Gastrocnemius medialis (tissue), 4 donors: ENCODE data around the gene SPOCD1. TPM values are rescaled to one million over a fixed set of nuclear protein-coding genes. Genes with fewer than 3 reads are reported as not detected.

Source experiments
- ATAC-seq, 2 donors: fragments of 150-250 bp; one replicate each; pipeline ENCODE4 v1.9.1; 2016
- DNase-seq, 2 donors: peaks; one replicate each; pipeline ENCODE4 v3.0.0-alpha.2; 2019
- H3K27ac ChIP-seq, 4 donors: fragments of 200-600 bp; sonication (generic); 1 replicate in 1 of 4; 2 replicates in 3 of 4; pipeline ENCODE4 v1.5.1; 2016 to 2018; ENCODE audit warnings: mild to moderate bottlenecking in 2 of 4, moderate library complexity in 1 of 4
- H3K27me3 ChIP-seq, 3 donors: fragments of 200-600 bp; sonication (generic) in 2 of 3; 1 replicate in 1 of 3; 2 replicates in 2 of 3; pipeline versions ENCODE4 v1.5.1 to v1.6.0; 2016 to 2019; ENCODE audit warnings: mild to moderate bottlenecking in 1 of 3, moderate library complexity in 1 of 3
- H3K36me3 ChIP-seq, 2 donors: fragments of 200-600 bp; sonication (generic) in 1 of 2; one replicate each; pipeline ENCODE4 v1.5.1; 2017 to 2018
- H3K4me1 ChIP-seq, 2 donors: fragments of 200-600 bp; sonication (generic) in 1 of 2; one replicate each; pipeline ENCODE4 v1.5.1; 2016 to 2017; ENCODE audit warnings: mild to moderate bottlenecking in 2 of 2
- H3K4me3 ChIP-seq, 4 donors: fragments of 200-600 bp; sonication (generic) in 3 of 4; 1 replicate in 1 of 4; 2 replicates in 3 of 4; pipeline ENCODE4 v1.5.1; 2016 to 2019; ENCODE audit warnings: mild to moderate bottlenecking in 2 of 4
- H3K9me3 ChIP-seq, 3 donors: fragments of 200-600 bp; sonication (generic) in 2 of 3; 1 replicate in 1 of 3; 2 replicates in 2 of 3; pipeline ENCODE4 v1.5.1; 2016 to 2019
- POLR2A ChIP-seq, 2 donors: fragments of 450-650 bp; IDR thresholded peaks; one replicate each; pipeline ENCODE4 v1.6.1; 2017; ENCODE audit warnings: antibody characterized with exemption in 2 of 2, mild to moderate bottlenecking in 2 of 2, moderate library complexity in 2 of 2
- in situ Hi-C, 4 donors: fragments of 200-750 bp; cut with MboI; loops; one replicate each; pipeline versions ENCODE4 v1.15.0 to v1.8.0; 2017; ENCODE audit warnings: low sequenced_read_pairs in 4 of 4
- intact Hi-C: fragments of 100-400 bp; cut with DNase I; formaldehyde crosslinking; loops from one replicate; pipeline ENCODE4 v1.15.1; 2023; ENCODE audit warnings: low total_unique reads
- total RNA-seq, 4 donors: library from RNA; depleted of rRNA; stranded (reverse); fragments of >200 nt; gene quantifications; one replicate each; pipeline versions ENCODE4 v1.1.0 to v1.2.3, GENCODE V29; 2016
- TF ChIP-seq, protein P1 (sequence below), 5 experiments: fragments of 450-650 bp in 3 of 5; fragments of 200-600 bp in 2 of 5; sonication (generic) in 2 of 5; IDR thresholded peaks in 4 of 5; conservative IDR thresholded peaks in 1 of 5; 1 replicate in 4 of 5; 2 replicates in 1 of 5; pipeline ENCODE4 v1.5.1; 2016 to 2019; ENCODE audit warnings: antibody characterized with exemption in 5 of 5, mild to moderate bottlenecking in 3 of 5, moderate library complexity in 3 of 5

Gene SPOCD1
- total RNA-seq, 4 donors from 2014 or later = not detected

DNA sequence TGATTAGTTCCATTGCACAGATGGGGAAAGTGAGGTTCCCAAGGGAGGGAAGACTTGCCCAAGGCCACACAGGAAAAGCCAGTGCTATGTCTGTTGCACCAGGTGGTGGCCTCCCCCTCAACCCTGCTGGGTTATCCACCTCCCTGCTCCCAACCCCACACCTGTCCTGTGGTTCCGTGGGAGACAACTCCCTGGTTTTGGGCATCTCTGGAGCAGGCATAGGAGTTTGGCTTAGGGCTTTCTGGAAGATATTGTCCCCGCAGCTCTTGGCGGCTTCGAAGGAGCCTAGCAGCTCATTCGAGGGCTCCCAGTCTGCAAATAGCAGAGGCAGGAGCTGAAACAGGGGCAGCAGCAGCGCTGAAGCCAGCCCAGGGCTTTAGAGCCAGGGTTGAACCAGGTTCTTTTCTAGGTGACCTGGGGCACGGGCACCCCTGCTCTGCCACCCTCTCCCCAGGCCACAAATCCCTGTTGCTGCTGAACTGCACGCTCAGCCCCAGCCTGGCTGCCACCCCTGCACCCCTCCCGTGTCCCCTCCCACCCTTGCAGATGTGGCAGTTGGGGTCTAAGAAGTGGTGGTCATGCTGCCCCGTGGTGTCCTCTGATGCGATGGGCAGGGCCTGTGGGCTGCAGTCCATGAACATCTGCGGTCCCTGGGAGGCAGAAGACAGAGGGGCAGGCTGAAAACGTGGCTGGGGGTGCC, 22.1 kb downstream of the SPOCD1 start:
- TF ChIP-seq, protein P1, sequence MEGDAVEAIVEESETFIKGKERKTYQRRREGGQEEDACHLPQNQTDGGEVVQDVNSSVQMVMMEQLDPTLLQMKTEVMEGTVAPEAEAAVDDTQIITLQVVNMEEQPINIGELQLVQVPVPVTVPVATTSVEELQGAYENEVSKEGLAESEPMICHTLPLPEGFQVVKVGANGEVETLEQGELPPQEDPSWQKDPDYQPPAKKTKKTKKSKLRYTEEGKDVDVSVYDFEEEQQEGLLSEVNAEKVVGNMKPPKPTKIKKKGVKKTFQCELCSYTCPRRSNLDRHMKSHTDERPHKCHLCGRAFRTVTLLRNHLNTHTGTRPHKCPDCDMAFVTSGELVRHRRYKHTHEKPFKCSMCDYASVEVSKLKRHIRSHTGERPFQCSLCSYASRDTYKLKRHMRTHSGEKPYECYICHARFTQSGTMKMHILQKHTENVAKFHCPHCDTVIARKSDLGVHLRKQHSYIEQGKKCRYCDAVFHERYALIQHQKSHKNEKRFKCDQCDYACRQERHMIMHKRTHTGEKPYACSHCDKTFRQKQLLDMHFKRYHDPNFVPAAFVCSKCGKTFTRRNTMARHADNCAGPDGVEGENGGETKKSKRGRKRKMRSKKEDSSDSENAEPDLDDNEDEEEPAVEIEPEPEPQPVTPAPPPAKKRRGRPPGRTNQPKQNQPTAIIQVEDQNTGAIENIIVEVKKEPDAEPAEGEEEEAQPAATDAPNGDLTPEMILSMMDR (IDR thresholded peaks at IDR 0.05 in 4 of 5, conservative IDR thresholded peaks at IDR 0.05 in 1 of 5) = no peak
- no peak for TF ChIP-seq POLR2A (IDR thresholded peaks at IDR 0.05)
- Histone ChIP-seq H3K9me3 (no peaks in the 10 kb centered on the region), H3K36me3 (no peaks in the 10 kb centered on the region), H3K27me3 (peaks cover 6 to 20% (median 8%) of the 10 kb centered on the region in 3 donors), H3K4me3 (no peak overlapping the region), H3K4me1 (peaks cover 2 to 6% of the 10 kb centered on the region in 2 donors), H3K27ac (no peak overlapping the region)
- intact Hi-C loops (no loop called here), in situ Hi-C loops (loop anchor here in 2 of 4 donors (25.0 kb wide), 1 partner anchor 231 kb away; no protein-coding TSS in a partner anchor)
- no peak for ATAC-seq
- DNase-seq = no peak

DNA sequence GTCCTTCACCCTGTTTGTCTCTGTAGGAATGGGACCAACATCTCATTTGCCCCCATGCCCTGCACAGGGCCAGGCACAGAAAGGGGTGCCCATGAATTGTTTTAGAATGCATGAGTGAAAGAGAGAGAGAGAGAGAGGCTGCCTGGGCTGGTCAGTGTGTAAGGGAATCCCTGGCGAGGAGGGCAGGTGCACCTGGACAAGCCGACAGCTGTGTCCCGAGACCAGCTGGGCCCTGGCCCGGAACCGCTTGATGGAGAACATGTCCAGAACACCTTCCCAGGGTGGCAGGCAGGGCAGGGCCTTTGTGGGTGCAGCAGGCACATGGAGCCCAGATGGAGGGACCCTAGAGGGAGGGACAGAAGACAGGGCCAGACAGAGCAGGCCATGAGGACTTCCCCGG, 22.7 kb downstream of the SPOCD1 start:
- no peak for ATAC-seq
- intact Hi-C loops = no loop called here
- peaks cover 2 to 8% of the 10 kb centered on the region in 2 donors for H3K4me1 ChIP-seq
- no peak overlapping the region for H3K27ac ChIP-seq
- peaks cover 5 to 16% (median 8%) of the 10 kb centered on the region in 3 donors for H3K27me3 ChIP-seq
- no peaks in the 10 kb centered on the region for H3K36me3 ChIP-seq
- TF ChIP-seq POLR2A (IDR thresholded peaks at IDR 0.05) = no peak
- TF ChIP-seq, protein P1 (IDR thresholded peaks at IDR 0.05 in 4 of 5, conservative IDR thresholded peaks at IDR 0.05 in 1 of 5) = no peak
- DNase-seq = no peak
- in situ Hi-C loops = loop anchor here in 2 of 4 donors (25.0 kb wide), 1 partner anchor 231 kb away; no protein-coding TSS in a partner anchor
- no peak overlapping the region for H3K4me3 ChIP-seq
- no peaks in the 10 kb centered on the region for H3K9me3 ChIP-seq

DNA sequence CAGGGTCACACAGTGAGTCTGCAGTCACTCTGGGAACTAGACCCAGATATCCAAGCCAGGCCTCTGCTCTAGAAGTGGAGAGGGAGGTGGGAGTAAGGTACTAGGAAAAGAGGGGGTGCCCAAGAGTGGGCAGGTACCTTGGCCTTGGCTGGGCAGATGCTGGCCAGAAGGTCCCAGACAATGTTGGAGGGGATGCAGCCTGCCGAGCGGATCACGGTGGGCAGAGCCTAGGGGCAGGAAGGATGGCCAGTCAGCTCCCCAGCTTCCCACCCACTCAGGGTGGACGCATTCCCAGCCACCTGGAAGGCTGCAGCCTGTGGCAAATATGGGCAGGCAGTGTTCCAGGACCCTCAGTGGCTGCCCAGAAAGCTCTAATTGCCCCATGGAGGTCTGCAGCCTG, 23.3 kb downstream of the SPOCD1 start:
- H3K36me3 ChIP-seq = no peaks in the 10 kb centered on the region
- no peak overlapping the region for H3K27ac ChIP-seq
- no peak overlapping the region for H3K4me3 ChIP-seq
- peaks cover 2 to 8% of the 10 kb centered on the region in 2 donors for H3K4me1 ChIP-seq
- peaks cover 4 to 11% (median 8%) of the 10 kb centered on the region in 3 donors for H3K27me3 ChIP-seq
- no peak for ATAC-seq
- TF ChIP-seq, protein P1 (IDR thresholded peaks at IDR 0.05 in 4 of 5, conservative IDR thresholded peaks at IDR 0.05 in 1 of 5) = no peak
- no peak for TF ChIP-seq POLR2A (IDR thresholded peaks at IDR 0.05)
- in situ Hi-C loops (loop anchor here in 2 of 4 donors (25.0 kb wide), 1 partner anchor 230 kb away; no protein-coding TSS in a partner anchor), intact Hi-C loops (no loop called here)
- H3K9me3 ChIP-seq = no peaks in the 10 kb centered on the region
- DNase-seq = no peak

DNA sequence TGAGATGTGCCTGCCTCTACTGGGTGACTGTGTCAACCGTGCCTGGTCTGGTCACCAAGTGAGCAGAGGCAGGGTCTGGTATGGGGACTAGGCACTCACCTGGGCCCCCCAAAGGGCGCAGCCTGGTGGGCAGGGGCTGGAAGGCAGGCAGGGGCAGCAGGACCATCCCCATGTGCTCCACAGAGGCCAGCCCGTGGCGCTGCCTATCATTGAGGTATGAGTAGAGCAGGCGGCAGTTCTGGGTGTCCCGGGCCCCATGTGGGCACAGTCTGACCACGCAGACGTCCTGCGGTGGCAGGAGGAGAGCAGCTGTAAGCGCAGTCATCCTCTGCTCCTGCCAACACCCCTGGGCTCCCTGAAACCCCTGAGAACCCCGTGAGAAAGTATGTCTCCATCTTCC, 23.7 kb downstream of the SPOCD1 start:
- Histone ChIP-seq H3K36me3 (no peaks in the 10 kb centered on the region), H3K27me3 (peaks cover 1 to 8% (median 7%) of the 10 kb centered on the region in 3 donors), H3K9me3 (no peaks in the 10 kb centered on the region), H3K27ac (no peak overlapping the region), H3K4me1 (peaks cover 2 to 8% of the 10 kb centered on the region in 2 donors), H3K4me3 (no peak overlapping the region)
- ATAC-seq = no peak
- DNase-seq = no peak
- in situ Hi-C loops = loop anchor here in 2 of 4 donors (25.0 kb wide), 1 partner anchor 230 kb away; no protein-coding TSS in a partner anchor
- TF ChIP-seq, protein P1 (IDR thresholded peaks at IDR 0.05 in 4 of 5, conservative IDR thresholded peaks at IDR 0.05 in 1 of 5) = no peak
- no peak for TF ChIP-seq POLR2A (IDR thresholded peaks at IDR 0.05)
- intact Hi-C loops = no loop called here
